ENCODE measurements around the gene PWWP2B.

PWWP2B gene

GRCh38 chr10:132355754-132356153, 41.2 kb upstream of the PWWP2B start:
- H3K9ac ChIP-seq (ENCODE audit: low read depth, low read length): no peak overlapping the region
- H3K27me3 ChIP-seq (ENCODE audit: control insufficient read depth, insufficient read depth, low read length): no peaks in the 10 kb centered on the region
- no peaks in the 10 kb centered on the region for H3K36me3 ChIP-seq (ENCODE audit: control insufficient read depth, insufficient read depth, low read length)
- H3K4me1 ChIP-seq (ENCODE audit: control insufficient read depth, insufficient read depth, low read length): no peaks in the 10 kb centered on the region
- no peaks in the 10 kb centered on the region for H3K9me3 ChIP-seq (ENCODE audit: control insufficient read depth, insufficient read depth, low read length)
- no peak overlapping the region for H3K4me3 ChIP-seq (ENCODE audit: low read depth, low read length)

GRCh38 chr10:132356621-132357195, 40.3 kb upstream of the PWWP2B start:
- H3K9ac ChIP-seq (ENCODE audit: low read depth, low read length): no peak overlapping the region
- H3K4me3 ChIP-seq (ENCODE audit: low read depth, low read length): no peak overlapping the region
- H3K27me3 ChIP-seq (ENCODE audit: control insufficient read depth, insufficient read depth, low read length): no peaks in the 10 kb centered on the region
- no peaks in the 10 kb centered on the region for H3K36me3 ChIP-seq (ENCODE audit: control insufficient read depth, insufficient read depth, low read length)
- no peaks in the 10 kb centered on the region for H3K4me1 ChIP-seq (ENCODE audit: control insufficient read depth, insufficient read depth, low read length)
- no peaks in the 10 kb centered on the region for H3K9me3 ChIP-seq (ENCODE audit: control insufficient read depth, insufficient read depth, low read length)

DNA sequence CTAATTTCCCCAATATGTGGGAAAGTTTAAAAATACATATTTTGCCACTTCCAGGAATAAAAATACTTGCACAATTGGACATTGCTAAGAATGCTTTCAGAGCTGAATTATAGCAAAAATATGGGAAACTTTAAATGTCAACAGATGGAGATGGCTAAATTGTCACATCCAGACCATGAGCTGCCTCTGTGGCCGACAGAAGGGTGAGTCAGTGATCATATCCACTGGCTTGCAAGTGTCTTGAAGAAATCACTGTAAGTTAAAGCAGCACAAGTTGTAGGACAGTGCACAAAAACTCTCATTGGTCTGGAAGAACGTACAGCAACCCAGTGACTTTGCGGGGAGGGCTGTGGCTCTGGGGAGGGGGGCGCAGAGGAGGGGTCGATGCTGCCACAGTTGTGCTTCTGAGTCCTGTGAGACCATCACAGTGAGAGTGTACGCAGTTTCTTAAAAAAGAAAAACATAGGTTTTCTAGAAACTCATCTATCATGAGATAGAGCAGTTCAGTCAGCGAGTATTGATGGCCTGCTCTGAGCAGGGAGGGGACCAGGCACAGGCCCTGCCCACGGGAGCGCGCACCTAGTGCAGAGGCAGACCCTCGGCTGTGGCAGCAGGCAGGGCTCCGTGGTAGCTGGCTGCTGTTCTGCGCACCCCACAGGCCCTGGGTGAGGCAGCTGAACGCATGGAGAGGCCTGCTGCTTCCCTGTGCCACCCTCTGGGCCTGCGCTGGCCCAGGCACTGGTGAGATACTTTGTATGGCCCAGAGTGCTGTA, 39.5 kb upstream of the PWWP2B start:
- no peak overlapping the region for H3K4me3 ChIP-seq (ENCODE audit: low read depth, low read length)
- H3K36me3 ChIP-seq (ENCODE audit: control insufficient read depth, insufficient read depth, low read length): no peaks in the 10 kb centered on the region
- H3K27me3 ChIP-seq (ENCODE audit: control insufficient read depth, insufficient read depth, low read length): no peaks in the 10 kb centered on the region
- H3K4me1 ChIP-seq (ENCODE audit: control insufficient read depth, insufficient read depth, low read length): no peaks in the 10 kb centered on the region
- H3K9ac ChIP-seq (ENCODE audit: low read depth, low read length): no peak overlapping the region
- H3K9me3 ChIP-seq (ENCODE audit: control insufficient read depth, insufficient read depth, low read length): no peaks in the 10 kb centered on the region

GRCh38 chr10:132359305-132360040, 37.5 kb upstream of the PWWP2B start:
- Histone ChIP-seq H3K9me3 (ENCODE audit: control insufficient read depth, insufficient read depth, low read length) (no peaks in the 10 kb centered on the region), H3K4me1 (ENCODE audit: control insufficient read depth, insufficient read depth, low read length) (no peaks in the 10 kb centered on the region), H3K9ac (ENCODE audit: low read depth, low read length) (no peak overlapping the region), H3K36me3 (ENCODE audit: control insufficient read depth, insufficient read depth, low read length) (no peaks in the 10 kb centered on the region), H3K27me3 (ENCODE audit: control insufficient read depth, insufficient read depth, low read length) (no peaks in the 10 kb centered on the region), H3K4me3 (ENCODE audit: low read depth, low read length) (no peak overlapping the region)

DNA sequence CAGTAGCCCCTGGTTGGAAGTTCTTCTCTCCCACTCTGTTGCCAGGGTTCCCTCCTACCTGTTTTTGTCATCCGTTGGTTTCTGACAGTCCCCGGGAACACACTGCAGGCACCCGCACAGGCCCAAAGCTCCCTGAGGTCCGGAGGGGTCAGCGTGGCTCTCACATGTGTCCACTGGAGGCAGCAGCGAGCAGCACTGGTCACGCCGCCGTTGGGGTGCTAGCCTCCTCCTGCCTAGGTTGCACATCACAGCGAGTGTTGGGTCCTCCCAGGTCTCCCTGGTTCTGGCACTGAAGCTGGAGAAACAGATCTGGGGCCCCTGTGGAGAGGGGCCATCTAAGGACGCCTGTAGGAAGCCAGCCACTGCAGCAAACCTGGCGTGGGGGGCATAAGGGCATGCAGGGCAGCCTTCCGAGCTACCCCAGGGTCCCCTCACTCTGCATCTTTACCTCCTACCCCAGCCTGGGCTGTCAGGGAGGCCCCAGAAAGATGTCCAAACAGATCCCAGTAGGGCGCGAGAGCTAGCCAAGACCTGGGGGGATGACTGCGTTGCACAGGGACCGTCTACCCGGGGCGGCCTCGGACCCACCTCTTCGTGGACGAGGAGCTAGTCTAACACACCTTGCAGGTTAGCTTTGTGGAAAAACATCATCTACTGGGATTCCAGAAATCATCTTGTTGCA, 36.1 kb upstream of the PWWP2B start:
- no peaks in the 10 kb centered on the region for H3K36me3 ChIP-seq (ENCODE audit: control insufficient read depth, insufficient read depth, low read length)
- H3K27me3 ChIP-seq (ENCODE audit: control insufficient read depth, insufficient read depth, low read length): no peaks in the 10 kb centered on the region
- no peak overlapping the region for H3K4me3 ChIP-seq (ENCODE audit: low read depth, low read length)
- H3K4me1 ChIP-seq (ENCODE audit: control insufficient read depth, insufficient read depth, low read length): no peaks in the 10 kb centered on the region
- H3K9ac ChIP-seq (ENCODE audit: low read depth, low read length): no peak overlapping the region
- H3K9me3 ChIP-seq (ENCODE audit: control insufficient read depth, insufficient read depth, low read length): no peaks in the 10 kb centered on the region

GRCh38 chr10:132361581-132362101, 35.4 kb upstream of the PWWP2B start:
- H3K9me3 ChIP-seq (ENCODE audit: control insufficient read depth, insufficient read depth, low read length): no peaks in the 10 kb centered on the region
- H3K36me3 ChIP-seq (ENCODE audit: control insufficient read depth, insufficient read depth, low read length): no peaks in the 10 kb centered on the region
- no peaks in the 10 kb centered on the region for H3K27me3 ChIP-seq (ENCODE audit: control insufficient read depth, insufficient read depth, low read length)
- H3K9ac ChIP-seq (ENCODE audit: low read depth, low read length): no peak overlapping the region
- H3K4me3 ChIP-seq (ENCODE audit: low read depth, low read length): no peak overlapping the region
- H3K4me1 ChIP-seq (ENCODE audit: control insufficient read depth, insufficient read depth, low read length): no peaks in the 10 kb centered on the region

DNA sequence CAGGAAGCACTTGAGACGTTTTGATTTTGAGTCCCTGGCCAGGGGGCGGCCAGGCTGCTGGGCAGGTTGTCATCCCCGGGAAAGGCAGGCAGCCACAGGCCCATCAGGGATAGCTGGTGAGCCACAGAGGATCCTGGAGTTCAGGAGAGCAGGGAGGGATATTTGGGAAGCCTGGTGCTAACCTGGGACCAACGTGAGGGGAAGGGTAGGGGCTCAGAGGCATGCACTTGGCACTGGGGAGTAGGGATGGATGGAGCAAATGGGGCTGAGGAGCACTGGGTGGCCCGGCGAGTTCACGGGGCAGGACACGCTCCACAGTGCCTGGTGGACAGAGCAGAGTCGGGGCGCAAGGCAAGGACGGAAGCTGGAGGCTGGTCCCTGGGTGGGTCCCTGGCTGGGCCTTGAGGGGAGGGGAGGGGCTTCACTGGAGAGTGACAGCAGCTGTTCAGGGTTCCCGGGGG, 34.8 kb upstream of the PWWP2B start:
- no peak overlapping the region for H3K9ac ChIP-seq (ENCODE audit: low read depth, low read length)
- H3K9me3 ChIP-seq (ENCODE audit: control insufficient read depth, insufficient read depth, low read length): no peaks in the 10 kb centered on the region
- H3K4me3 ChIP-seq (ENCODE audit: low read depth, low read length): no peak overlapping the region
- H3K27me3 ChIP-seq (ENCODE audit: control insufficient read depth, insufficient read depth, low read length): no peaks in the 10 kb centered on the region
- no peaks in the 10 kb centered on the region for H3K4me1 ChIP-seq (ENCODE audit: control insufficient read depth, insufficient read depth, low read length)
- no peaks in the 10 kb centered on the region for H3K36me3 ChIP-seq (ENCODE audit: control insufficient read depth, insufficient read depth, low read length)

DNA sequence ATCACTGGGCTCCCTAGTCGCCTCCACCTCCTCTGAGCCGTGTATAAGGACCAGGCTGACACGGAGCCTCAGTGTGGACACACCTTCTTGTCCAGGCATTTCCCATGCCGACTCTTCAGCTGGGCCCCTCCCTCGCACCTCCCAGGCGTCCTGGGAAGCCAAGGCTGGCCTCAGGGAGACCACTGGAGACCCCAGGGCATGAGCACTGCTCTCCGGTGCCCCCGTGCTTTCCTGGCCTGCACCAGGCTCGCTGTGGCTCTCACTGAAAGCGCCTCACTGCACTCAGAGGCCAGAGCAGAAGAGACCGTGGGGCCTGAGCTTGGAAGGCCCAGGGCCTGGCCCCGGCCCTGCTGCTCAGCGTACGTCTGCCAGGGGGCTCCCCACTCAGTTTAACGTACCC, 33.6 kb upstream of the PWWP2B start:
- no peak overlapping the region for H3K9ac ChIP-seq (ENCODE audit: low read depth, low read length)
- no peaks in the 10 kb centered on the region for H3K27me3 ChIP-seq (ENCODE audit: control insufficient read depth, insufficient read depth, low read length)
- no peaks in the 10 kb centered on the region for H3K36me3 ChIP-seq (ENCODE audit: control insufficient read depth, insufficient read depth, low read length)
- H3K4me1 ChIP-seq (ENCODE audit: control insufficient read depth, insufficient read depth, low read length): no peaks in the 10 kb centered on the region
- no peak overlapping the region for H3K4me3 ChIP-seq (ENCODE audit: low read depth, low read length)
- H3K9me3 ChIP-seq (ENCODE audit: control insufficient read depth, insufficient read depth, low read length): no peaks in the 10 kb centered on the region

- no peaks in the 10 kb centered on the region for H3K9me3 ChIP-seq (ENCODE audit: control insufficient read depth, insufficient read depth, low read length)
- no peak overlapping the region for H3K4me3 ChIP-seq (ENCODE audit: low read depth, low read length)
- H3K4me1 ChIP-seq (ENCODE audit: control insufficient read depth, insufficient read depth, low read length): no peaks in the 10 kb centered on the region
- H3K9ac ChIP-seq (ENCODE audit: low read depth, low read length): no peak overlapping the region
- H3K27me3 ChIP-seq (ENCODE audit: control insufficient read depth, insufficient read depth, low read length): no peaks in the 10 kb centered on the region
- H3K36me3 ChIP-seq (ENCODE audit: control insufficient read depth, insufficient read depth, low read length): no peaks in the 10 kb centered on the region
Observed at GRCh38 chr10:132363921-132364593, 32.9 kb upstream of the PWWP2B start.

DNA sequence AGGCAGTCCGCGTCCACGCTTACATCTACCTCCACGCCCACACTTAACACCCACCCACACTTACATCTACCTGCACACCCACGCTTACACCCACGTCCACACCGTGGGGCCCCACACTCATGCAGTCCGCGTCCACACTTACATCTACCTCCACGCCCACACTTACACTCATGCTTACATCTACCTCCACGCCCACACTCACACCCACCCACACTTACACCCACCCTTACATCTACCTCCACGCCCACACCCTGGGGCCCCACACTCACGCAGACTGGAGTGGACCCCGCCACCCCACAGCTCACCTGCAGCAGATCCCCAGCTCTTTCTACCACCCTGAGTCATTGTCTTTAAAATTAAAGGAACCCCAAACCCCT, 32.4 kb upstream of the PWWP2B start:
- Histone ChIP-seq H3K9me3 (ENCODE audit: control insufficient read depth, insufficient read depth, low read length) (no peaks in the 10 kb centered on the region), H3K9ac (ENCODE audit: low read depth, low read length) (no peak overlapping the region), H3K4me3 (ENCODE audit: low read depth, low read length) (no peak overlapping the region), H3K36me3 (ENCODE audit: control insufficient read depth, insufficient read depth, low read length) (no peaks in the 10 kb centered on the region), H3K27me3 (ENCODE audit: control insufficient read depth, insufficient read depth, low read length) (no peaks in the 10 kb centered on the region), H3K4me1 (ENCODE audit: control insufficient read depth, insufficient read depth, low read length) (no peaks in the 10 kb centered on the region)

DNA sequence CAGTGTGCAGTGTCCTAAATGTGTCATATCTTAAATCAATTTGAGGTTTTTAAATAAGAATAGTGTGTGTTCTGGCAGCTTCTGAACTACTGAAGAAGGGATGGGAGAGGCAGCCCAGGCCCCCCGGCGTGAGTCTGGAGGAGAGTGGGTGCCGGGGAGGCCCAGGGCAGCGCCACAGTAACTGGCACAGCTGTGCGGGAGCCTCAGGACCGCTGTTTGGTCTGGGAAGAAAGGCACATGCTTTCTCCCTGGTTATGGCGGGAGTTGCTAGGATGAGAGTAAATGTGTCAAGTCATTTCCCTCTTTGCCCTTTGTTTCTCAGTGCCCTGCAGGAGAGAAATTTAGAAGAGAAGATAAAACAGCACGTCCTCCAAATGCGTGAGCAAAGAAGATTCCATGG, 31.9 kb upstream of the PWWP2B start:
- no peaks in the 10 kb centered on the region for H3K36me3 ChIP-seq (ENCODE audit: control insufficient read depth, insufficient read depth, low read length)

More for the DNA sequence above, 31.9 kb upstream of the PWWP2B start:
- H3K9ac ChIP-seq (ENCODE audit: low read depth, low read length): no peak overlapping the region
- no peaks in the 10 kb centered on the region for H3K27me3 ChIP-seq (ENCODE audit: control insufficient read depth, insufficient read depth, low read length)
- H3K4me3 ChIP-seq (ENCODE audit: low read depth, low read length): no peak overlapping the region
- H3K4me1 ChIP-seq (ENCODE audit: control insufficient read depth, insufficient read depth, low read length): no peaks in the 10 kb centered on the region
- H3K9me3 ChIP-seq (ENCODE audit: control insufficient read depth, insufficient read depth, low read length): no peaks in the 10 kb centered on the region
